Heart right ventricle (tissue), 16 donors: Measurements from ENCODE around the gene SMAP2. TPM values are rescaled to one million over a fixed set of nuclear protein-coding genes. Genes with fewer than 3 reads are reported as not detected.

Experiments
- ATAC-seq, 8 donors: fragments of 200-7000 bp; cut with Tn5 transposase; one replicate each; pipeline ENCODE4 v1.9.1; 2020; ENCODE audit warnings: mild to moderate bottlenecking in 8 of 8, moderate library complexity in 8 of 8, moderate number of reproducible peaks in 1 of 8
- DNase-seq, 2 donors: peaks; one replicate each; pipeline ENCODE4 v3.0.0-alpha.2; 2020
- H3K27ac ChIP-seq, 10 donors: fragments of 200-600 bp; sonication (generic) in 2 of 10; one replicate each; pipeline versions ENCODE4 v1.5.0 to v1.8.0; 2020 to 2022; ENCODE audit warnings: mild to moderate bottlenecking in 3 of 10
- H3K27me3 ChIP-seq, 7 donors: fragments of 200-600 bp; one replicate each; pipeline ENCODE4 v1.8.0; 2021 to 2022; ENCODE audit warnings: mild to moderate bottlenecking in 2 of 7
- H3K36me3 ChIP-seq, 9 donors: fragments of 200-600 bp; sonication (generic) in 1 of 9; one replicate each; pipeline versions ENCODE4 v1.5.0 to v1.8.0; 2020 to 2022; ENCODE audit warnings: mild to moderate bottlenecking in 2 of 9
- H3K4me1 ChIP-seq, 9 donors: fragments of 200-600 bp; sonication (generic) in 1 of 9; one replicate each; pipeline versions ENCODE4 v1.5.0 to v1.8.0; 2020 to 2022; ENCODE audit warnings: mild to moderate bottlenecking in 4 of 9
- H3K4me3 ChIP-seq, 10 donors: fragments of 200-600 bp; sonication (generic) in 2 of 10; one replicate each; pipeline versions ENCODE4 v1.5.0 to v1.8.0; 2020 to 2022; ENCODE audit warnings: mild to moderate bottlenecking in 7 of 10, moderate library complexity in 2 of 10
- H3K9me3 ChIP-seq, 11 donors: fragments of 200-600 bp in 10 of 11; sonication (generic) in 2 of 11; one replicate each; pipeline versions ENCODE4 v1.5.0 to v1.8.0; 2013 to 2022; ENCODE audit warnings: mild to moderate bottlenecking in 2 of 11, control low read depth in 1 of 11, moderate library complexity in 1 of 11
- CTCF ChIP-seq, 9 donors: fragments of 200-600 bp; sonication (generic) in 2 of 9; IDR thresholded peaks; one replicate each; pipeline versions ENCODE4 v1.5.0 to v1.8.0; 2021 to 2022; ENCODE audit warnings: antibody characterized with exemption in 9 of 9, mild to moderate bottlenecking in 5 of 9, moderate library complexity in 1 of 9
- WGBS, 2 donors: extraction: QIAGEN DNeasy Blood & Tissue Kit; methylation state at CpG; one replicate each; pipeline ENCODE4 v1.1.7; 2013; ENCODE audit warnings: inconsistent platforms in 1 of 2; 5-methylcytosine and 5-hydroxymethylcytosine counted together
- intact Hi-C, 10 donors: fragments of 100-400 bp; cut with DNase I; formaldehyde crosslinking; loops; one replicate each; pipeline versions ENCODE4 v1.11.1 to v1.14.2; 2022
- polyA plus RNA-seq, 2 donors: library from polyadenylated mRNA; stranded (reverse); fragments of 200-250 nt; gene quantifications; one replicate each; pipeline ENCODE4 v1.2.3, GENCODE V29; 2013
- total RNA-seq, 10 donors: library from RNA; stranded (reverse); fragmentation: NEBNext Ultra II Directional in 3 of 10; extraction: Animal tissue kit (Norgen Biotek cat#: 25700) in 3 of 10; gene quantifications; one replicate each; pipeline versions ENCODE4 v1.2.1 to v1.2.4, GENCODE V29; 2021 to 2023
- donor health status: Arrhythmogenic right ventricular cardiomyopathy.
- donor health status: ischemic (EF 13 %, LVEDD 7.1; RV severe dilation, severe dysfunction).
- donor health status: healthy with polysubstance abuse.
- donor health status: DM: no; HTN: yes; CAD: no.
- donor health status: DM: no; HTN: no; CAD: no.
- donor health status: ischemic (EF 25% LVEDD 6.9; RV normal size, moderate dysfunction).
- donor health status: ischemic (EF 25% LVEDD 5.7; RV mildly dilated, moderate dysfunction).
- donor health status: healthy.
- donor health status: DM: yes; HTN: yes; CAD: no.
- donor health status: Ischemic cardiomyopathy.
- donor health status: ischemic (EF 35%, LVEDD 5.7; RV mildly dilated, moderate dysfunction).
- donor health status: nonischemic (EF 11% LVEDD 7.7; RV severe dilation, severe dysfunction).
- donor health status: DM: yes; HTN: yes; CAD: no.
- donor health status: PGD.
- donor health status: ischemic (EF 29% LVEDD 5.4; RV normal size, mild dysfunction).
- donor health status: nonischemic (EF 23%, LVEDD 6.1; RV moderate dilation, normal function).

SMAP2 gene
- total and polyA plus RNA-seq, 12 donors: 9.4 to 29.8 (median 12.4) TPM

- no peaks in the 10 kb centered on the region for H3K9me3 ChIP-seq
- H3K27me3 ChIP-seq: no peaks in the 10 kb centered on the region
- peaks cover 0 to 35% (median 0%) of the 10 kb centered on the region in 9 donors for H3K36me3 ChIP-seq
- peak overlapping the region in 2 of 10 donors; percentile 37 to 55 for H3K27ac ChIP-seq
- intact Hi-C loops: loop anchor here (2.0 to 10.0 kb wide), 11 partner anchors 60 to 323 kb away; no protein-coding TSS in a partner anchor
- WGBS, 2 donors: 47 to 51% methylated on average over 11 of the region's 11 CpGs
- peak; percentile 68 to 95 (median 86) for TF ChIP-seq CTCF (IDR thresholded peaks at IDR 0.05)
- no peak overlapping the region for H3K4me3 ChIP-seq
- DNase-seq (peak in 1 of 2 donors; percentile 27), ATAC-seq (peak in 4 of 8 donors; percentile 38 to 63 (median 53))
- peaks cover 0 to 49% (median 6%) of the 10 kb centered on the region in 9 donors for H3K4me1 ChIP-seq
Observed at GRCh38 chr1:40404670-40405462, 31.3 kb downstream of the SMAP2 start.

- H3K27me3 ChIP-seq: no peaks in the 10 kb centered on the region
- no peaks in the 10 kb centered on the region for H3K9me3 ChIP-seq
- TF ChIP-seq CTCF (IDR thresholded peaks at IDR 0.05): no peak
- no peak for DNase-seq
- ATAC-seq: no peak
- intact Hi-C loops: loop anchor here in 9 of 10 donors (2.0 to 10.0 kb wide), 8 partner anchors 61 to 264 kb away; no protein-coding TSS in a partner anchor
- H3K4me3 ChIP-seq: no peak overlapping the region
- peaks cover 0 to 39% (median 4%) of the 10 kb centered on the region in 9 donors for H3K4me1 ChIP-seq
- WGBS, 2 donors: 67 to 74% methylated on average over 4 of the region's 4 CpGs
- peaks cover 0 to 45% (median 0%) of the 10 kb centered on the region in 9 donors for H3K36me3 ChIP-seq
- no peak overlapping the region for H3K27ac ChIP-seq
Observed at GRCh38 chr1:40405812-40406211, 32.3 kb downstream of the SMAP2 start.

- ATAC-seq: no peak
- no peak for TF ChIP-seq CTCF (IDR thresholded peaks at IDR 0.05)
- Histone ChIP-seq H3K36me3 (peaks cover 0 to 60% (median 0%) of the 10 kb centered on the region in 9 donors), H3K9me3 (no peaks in the 10 kb centered on the region), H3K27ac (no peak overlapping the region), H3K4me3 (no peak overlapping the region), H3K4me1 (peaks cover 0 to 34% (median 15%) of the 10 kb centered on the region in 9 donors), H3K27me3 (no peaks in the 10 kb centered on the region)
- no peak for DNase-seq
- intact Hi-C loops: loop anchor here in 6 of 10 donors (5.0 to 10.0 kb wide), 6 partner anchors 63 to 265 kb away; no protein-coding TSS in a partner anchor
Observed at GRCh38 chr1:40407453-40407852, 33.9 kb downstream of the SMAP2 start.

- ATAC-seq: no peak
- Histone ChIP-seq H3K4me1 (peaks cover 0 to 19% (median 13%) of the 10 kb centered on the region in 9 donors), H3K4me3 (no peak overlapping the region), H3K36me3 (peaks cover 0 to 80% (median 4%) of the 10 kb centered on the region in 9 donors), H3K27me3 (no peaks in the 10 kb centered on the region), H3K9me3 (no peaks in the 10 kb centered on the region), H3K27ac (no peak overlapping the region)
- DNase-seq: no peak
- no peak for TF ChIP-seq CTCF (IDR thresholded peaks at IDR 0.05)
- intact Hi-C loops: loop anchor here in 6 of 10 donors (5.0 to 10.0 kb wide), 6 partner anchors 65 to 267 kb away; no protein-coding TSS in a partner anchor
- WGBS, 2 donors: 85 to 92% methylated on average over 4 of the region's 4 CpGs
Observed at GRCh38 chr1:40409467-40409866, 35.9 kb downstream of the SMAP2 start.
